ENCODE results near the gene CAMSAP3.
A peak's percentile ranks its signal among the peaks of the same experiment; 100 is the strongest.

CAMSAP3 gene

GRCh38 chr19:7657131-7657751, 61.6 kb downstream of the CAMSAP3 start:
- Histone ChIP-seq H3K36me3 (ENCODE audit: control insufficient read depth, insufficient read depth, low read length) (no peaks in the 10 kb centered on the region), H3K27me3 (replicated peaks; ENCODE audit: control insufficient read depth, insufficient read depth, low read length) (no peaks in the 10 kb centered on the region; the same call in 1 of the 2 replicates), H3K4me3 (replicated peaks; ENCODE audit: low read depth, low read length) (no peak overlapping the region)
- DNase-seq (ENCODE audit: extremely low read depth, insufficient read length) = no peak
- no peak for TF ChIP-seq CTCF (IDR thresholded peaks at IDR 0.05; ENCODE audit: insufficient read depth, low read length, poor library complexity, severe bottlenecking)

GRCh38 chr19:7658219-7658686, 62.6 kb downstream of the CAMSAP3 start:
- TF ChIP-seq CTCF (IDR thresholded peaks at IDR 0.05; ENCODE audit: insufficient read depth, low read length, poor library complexity, severe bottlenecking) = no peak
- DNase-seq (ENCODE audit: extremely low read depth, insufficient read length) = peak; percentile 68
- Histone ChIP-seq H3K27me3 (replicated peaks; ENCODE audit: control insufficient read depth, insufficient read depth, low read length) (no peaks in the 10 kb centered on the region; the same call in 1 of the 2 replicates), H3K36me3 (ENCODE audit: control insufficient read depth, insufficient read depth, low read length) (no peaks in the 10 kb centered on the region), H3K4me3 (replicated peaks; ENCODE audit: low read depth, low read length) (peak overlapping the region; percentile 69)

- Histone ChIP-seq H3K36me3 (ENCODE audit: control insufficient read depth, insufficient read depth, low read length) (no peaks in the 10 kb centered on the region), H3K27me3 (replicated peaks; ENCODE audit: control insufficient read depth, insufficient read depth, low read length) (no peaks in the 10 kb centered on the region; the same call in 1 of the 2 replicates), H3K4me3 (replicated peaks; ENCODE audit: low read depth, low read length) (no peak overlapping the region)
- TF ChIP-seq CTCF (IDR thresholded peaks at IDR 0.05; ENCODE audit: insufficient read depth, low read length, poor library complexity, severe bottlenecking) = no peak
- no peak for DNase-seq (ENCODE audit: extremely low read depth, insufficient read length)
Measured at GRCh38 chr19:7661744-7662538, 66.3 kb downstream of the CAMSAP3 start.

GRCh38 chr19:7662657-7663056, 67.0 kb downstream of the CAMSAP3 start:
- H3K36me3 ChIP-seq (ENCODE audit: control insufficient read depth, insufficient read depth, low read length) = no peaks in the 10 kb centered on the region
- H3K27me3 ChIP-seq (replicated peaks; ENCODE audit: control insufficient read depth, insufficient read depth, low read length) = no peaks in the 10 kb centered on the region; the same call in 1 of the 2 replicates
- no peak for TF ChIP-seq CTCF (IDR thresholded peaks at IDR 0.05; ENCODE audit: insufficient read depth, low read length, poor library complexity, severe bottlenecking)
- H3K4me3 ChIP-seq (replicated peaks; ENCODE audit: low read depth, low read length) = no peak overlapping the region
- DNase-seq (ENCODE audit: extremely low read depth, insufficient read length) = no peak

- no peaks in the 10 kb centered on the region for H3K36me3 ChIP-seq (ENCODE audit: control insufficient read depth, insufficient read depth, low read length)
- no peak overlapping the region for H3K4me3 ChIP-seq (replicated peaks; ENCODE audit: low read depth, low read length)
- DNase-seq (ENCODE audit: extremely low read depth, insufficient read length) = no peak
- no peak for TF ChIP-seq CTCF (IDR thresholded peaks at IDR 0.05; ENCODE audit: insufficient read depth, low read length, poor library complexity, severe bottlenecking)
- no peaks in the 10 kb centered on the region; the same call in 1 of the 2 replicates for H3K27me3 ChIP-seq (replicated peaks; ENCODE audit: control insufficient read depth, insufficient read depth, low read length)
Measured at GRCh38 chr19:7663706-7664105, 68.0 kb downstream of the CAMSAP3 start.
